ENCODE data around the gene UBAP2L.
"Not testable (repeated sequence)": the region's sequence is repeated elsewhere in the genome, so short reads cannot be mapped to it uniquely, and the experiment has no call there.

Gene UBAP2L

GRCh38 chr1:154198756-154199562 lies 21.8 kb upstream of the UBAP2L start:
- DNase-seq (ENCODE audit: low read depth), result no peak

GRCh38 chr1:154199563-154199879 lies 21.2 kb upstream of the UBAP2L start:
- DNase-seq (ENCODE audit: low read depth), result no peak

- DNase-seq (ENCODE audit: low read depth), result not testable (repeated sequence)
Measured at GRCh38 chr1:154205778-154206177, 15.0 kb upstream of the UBAP2L start.

GRCh38 chr1:154206196-154206595 lies 14.6 kb upstream of the UBAP2L start, which contains the start of gene CFAP141:
CFAP141 (minus strand) TSS chr1:154206333; CDS start chr1:154206307, 26 bp downstream.
- DNase-seq (ENCODE audit: low read depth), result no peak

GRCh38 chr1:154207262-154207661 lies 13.5 kb upstream of the UBAP2L start:
- DNase-seq (ENCODE audit: low read depth), result no peak

GRCh38 chr1:154208677-154209388 lies 11.9 kb upstream of the UBAP2L start:
- DNase-seq (ENCODE audit: low read depth), result no peak

- DNase-seq (ENCODE audit: low read depth), result no peak
Measured at GRCh38 chr1:154212083-154212482, 8.7 kb upstream of the UBAP2L start.

- DNase-seq (ENCODE audit: low read depth), result no peak
Measured at GRCh38 chr1:154213274-154213673, 7.5 kb upstream of the UBAP2L start.

GRCh38 chr1:154218545-154218944 lies 2.2 kb upstream of the UBAP2L start:
- DNase-seq (ENCODE audit: low read depth), result no peak

GRCh38 chr1:154219541-154219940 lies 1.2 kb upstream of the UBAP2L start:
- DNase-seq (ENCODE audit: low read depth), result no peak

- no peak for DNase-seq (ENCODE audit: low read depth)
Measured at GRCh38 chr1:154220970-154221277, 169 bp downstream of the UBAP2L start.

GRCh38 chr1:154221278-154222001 lies 685 bp downstream of the UBAP2L start:
- peak; percentile 42 for DNase-seq (ENCODE audit: low read depth)

- DNase-seq (ENCODE audit: low read depth), result no peak
Measured at GRCh38 chr1:154222518-154222917, 1.8 kb downstream of the UBAP2L start.

GRCh38 chr1:154222918-154223317 lies 2.2 kb downstream of the UBAP2L start:
- no peak for DNase-seq (ENCODE audit: low read depth)

- no peak for DNase-seq (ENCODE audit: low read depth)
Measured at GRCh38 chr1:154223621-154224020, 2.9 kb downstream of the UBAP2L start.

- no peak for DNase-seq (ENCODE audit: low read depth)
Measured at GRCh38 chr1:154225370-154225769, 4.6 kb downstream of the UBAP2L start.

- DNase-seq (ENCODE audit: low read depth), result not testable (repeated sequence)
Measured at GRCh38 chr1:154231112-154231511, 10.4 kb downstream of the UBAP2L start.

- DNase-seq (ENCODE audit: low read depth), result not testable (repeated sequence)
Measured at GRCh38 chr1:154233127-154233526, 12.4 kb downstream of the UBAP2L start.

GRCh38 chr1:154236855-154237254 lies 16.1 kb downstream of the UBAP2L start:
- no peak for DNase-seq (ENCODE audit: low read depth)

GRCh38 chr1:154237435-154237834 lies 16.7 kb downstream of the UBAP2L start:
- DNase-seq (ENCODE audit: low read depth), result no peak

- DNase-seq (ENCODE audit: low read depth), result no peak
Measured at GRCh38 chr1:154237880-154238506, 17.2 kb downstream of the UBAP2L start.

GRCh38 chr1:154239491-154239890 lies 18.7 kb downstream of the UBAP2L start:
- DNase-seq (ENCODE audit: low read depth), result no peak
